ENCODE measurements around the gene PEF1.
"Not testable (repeated sequence)": the region's sequence is repeated elsewhere in the genome, so short reads cannot be mapped to it uniquely, and the experiment has no call there.

The PEF1 gene

DNA sequence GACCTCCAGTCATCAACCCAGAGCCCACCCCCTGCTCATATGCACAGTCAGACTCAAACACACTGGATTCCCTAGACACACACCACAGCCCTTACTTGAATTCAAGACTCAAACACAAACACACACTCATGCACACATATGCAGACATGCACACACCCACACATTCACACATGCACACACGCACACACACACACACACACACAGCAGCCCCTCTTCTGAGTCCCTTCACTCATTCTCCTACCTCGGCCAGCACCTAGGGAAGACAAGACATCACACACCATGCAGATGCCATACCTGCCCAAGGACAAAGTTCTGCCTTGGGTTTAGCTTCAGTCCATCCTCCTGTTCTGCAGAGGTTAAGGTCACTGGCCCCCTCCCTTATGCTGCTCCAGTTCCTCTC is 28.7 kb downstream of the PEF1 start:
- no peak for DNase-seq

DNA sequence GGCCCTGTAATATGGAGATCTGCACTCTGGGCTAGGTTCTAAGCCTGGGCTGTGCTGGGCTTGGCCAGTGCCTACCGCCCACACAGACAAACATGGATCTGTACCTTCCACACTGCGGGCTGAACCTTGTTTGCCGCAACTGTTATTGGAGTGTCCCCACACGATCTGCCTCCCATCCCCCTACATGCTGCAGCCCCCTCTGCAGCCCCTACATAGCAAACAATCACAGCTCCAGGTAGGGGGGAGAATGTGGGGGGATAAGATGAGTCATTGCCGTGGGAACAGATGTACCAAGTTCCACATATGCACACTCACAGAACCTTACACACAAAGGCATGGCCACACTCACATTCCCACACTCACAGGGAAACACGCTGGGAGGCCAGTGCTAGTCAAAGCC is 29.3 kb downstream of the PEF1 start:
- no peak for DNase-seq

DNA sequence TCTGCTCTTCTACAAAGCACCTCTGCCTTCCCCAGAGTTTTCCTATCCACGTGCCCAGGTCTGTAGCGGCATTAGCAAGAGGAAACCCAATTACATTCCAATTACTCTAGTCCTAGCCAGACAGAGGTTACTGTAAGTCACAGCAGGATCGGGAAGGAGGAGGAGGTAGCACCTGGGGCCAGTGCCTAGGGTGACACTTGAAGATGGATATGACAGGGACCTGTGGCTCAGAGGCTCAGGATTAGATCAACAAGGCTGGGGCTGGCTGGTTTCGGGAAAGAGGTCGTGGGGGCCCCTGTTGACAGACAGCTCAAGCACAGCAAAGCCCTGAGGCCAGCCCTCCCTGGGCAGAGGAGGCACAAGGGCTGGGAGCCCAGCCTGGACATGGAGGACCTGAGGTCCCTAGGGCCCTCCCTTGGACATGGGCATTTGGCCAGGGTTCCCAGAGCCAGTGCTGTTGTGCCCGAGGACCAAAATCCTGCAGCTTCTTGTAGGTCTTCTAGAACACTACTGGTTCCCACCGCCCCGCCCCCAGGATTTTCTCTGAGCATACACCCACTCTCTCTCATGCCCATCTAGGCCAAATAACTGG is 30.2 kb downstream of the PEF1 start:
- DNase-seq = no peak

DNA sequence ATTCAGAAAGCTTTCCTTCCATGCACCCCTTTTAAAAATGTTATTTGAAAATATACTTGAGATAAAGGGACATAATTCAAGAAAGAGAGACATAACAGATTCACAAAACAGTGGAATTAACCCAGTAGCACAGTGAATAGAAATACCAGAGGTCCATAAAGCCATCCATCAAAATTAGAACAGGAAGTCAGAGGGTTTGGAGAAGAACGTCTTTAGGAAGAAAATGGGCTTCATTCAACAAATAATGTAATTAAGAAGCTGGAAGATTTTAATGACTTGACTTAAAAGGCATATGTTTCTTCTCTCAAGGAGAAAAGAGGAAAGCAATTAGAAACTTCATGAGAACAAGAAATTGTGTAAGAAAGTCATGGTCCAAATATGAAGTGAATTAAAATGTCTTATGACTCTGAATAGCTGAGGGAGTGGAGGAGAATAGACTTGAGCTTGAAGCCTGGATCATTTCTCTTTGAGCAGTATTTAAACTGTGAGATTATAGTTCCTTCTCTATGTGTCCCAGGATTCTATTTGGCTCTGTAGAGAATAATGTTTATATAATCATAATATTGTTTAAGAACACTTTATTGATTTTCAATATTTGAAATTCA is 35.1 kb downstream of the PEF1 start:
- no peak for DNase-seq

DNA sequence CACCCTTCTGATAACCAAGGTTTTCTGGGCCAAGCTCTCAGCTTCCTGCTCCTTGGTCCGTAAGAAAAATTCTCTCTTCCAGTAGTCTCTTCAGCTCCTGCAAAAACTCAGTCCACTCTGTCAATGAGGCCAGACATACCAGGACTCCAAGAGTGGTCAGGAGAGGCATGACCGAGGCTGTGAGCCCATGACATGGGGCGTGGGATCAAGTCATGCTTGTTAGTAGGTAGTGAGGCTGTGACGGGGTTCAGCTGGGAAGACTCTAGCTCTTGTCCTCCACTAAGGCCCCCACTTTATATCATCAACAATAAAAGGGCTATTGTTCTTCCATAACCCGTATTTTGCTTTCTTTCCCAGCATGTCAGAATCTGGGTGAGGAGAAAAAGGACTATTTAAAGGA is 37.3 kb downstream of the PEF1 start:
- no peak for DNase-seq

DNA sequence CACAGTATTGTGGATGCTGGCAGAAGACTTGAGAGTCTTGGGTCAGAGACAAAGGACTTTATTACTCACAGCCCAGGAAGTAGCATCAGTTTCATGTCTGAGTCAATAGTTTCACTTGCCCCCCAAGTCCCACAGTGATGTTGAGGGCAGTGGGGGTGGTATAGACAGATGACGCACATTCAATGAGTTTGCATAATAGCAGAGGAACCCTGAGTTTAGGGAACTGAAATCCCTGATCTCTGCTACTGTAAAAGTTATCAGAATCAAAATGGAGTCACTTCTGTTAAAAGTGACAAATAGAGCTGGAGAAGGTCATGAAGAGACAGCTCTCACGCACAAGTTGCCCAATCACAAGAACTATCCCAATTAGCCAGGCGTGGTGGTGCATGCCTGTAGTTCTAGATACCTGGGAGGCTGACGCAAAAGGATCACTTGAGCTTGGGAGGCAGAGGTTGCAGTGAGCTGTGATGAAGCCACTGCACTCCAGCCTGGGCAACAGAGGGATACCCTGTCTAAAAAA is 38.7 kb downstream of the PEF1 start:
- no peak for DNase-seq

DNA sequence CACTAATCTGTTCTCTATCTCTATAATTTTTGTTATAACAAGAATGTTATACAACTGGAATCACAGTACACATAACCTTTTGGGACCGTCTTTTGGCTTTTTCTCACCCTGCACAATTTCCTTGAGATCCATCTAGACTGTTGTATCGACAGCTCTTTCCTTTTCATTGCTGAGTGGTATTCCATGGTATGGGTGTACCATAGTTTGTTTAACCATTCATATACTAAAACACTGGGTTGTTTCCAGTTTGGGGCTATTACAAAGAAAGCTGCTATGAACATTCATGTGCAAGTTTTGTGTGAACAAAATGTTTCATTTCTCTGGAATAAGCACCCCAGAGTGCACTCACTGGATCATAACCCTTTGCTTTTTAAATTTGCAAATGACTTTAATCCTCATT is 42.6 kb downstream of the PEF1 start:
- DNase-seq = no peak

DNA sequence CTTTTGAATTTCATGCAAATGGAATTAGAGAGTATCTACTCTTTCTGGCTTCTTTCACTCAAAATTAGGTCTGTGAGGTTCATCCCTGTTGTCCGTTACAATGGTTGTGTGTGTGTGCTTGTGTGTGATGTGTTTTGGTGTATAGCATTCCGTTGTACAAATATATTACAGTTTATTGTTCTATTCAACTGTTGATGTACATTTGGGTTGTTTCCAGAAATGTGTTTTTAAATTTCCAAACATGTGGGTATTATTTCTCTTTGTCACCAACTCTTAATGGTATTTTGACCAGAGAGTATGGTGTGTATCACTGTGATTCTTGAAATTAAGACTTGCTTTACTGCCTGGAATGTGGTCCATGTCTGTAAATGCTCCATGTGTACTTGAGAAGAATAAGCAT is 44.0 kb downstream of the PEF1 start:
- no peak for DNase-seq

DNA sequence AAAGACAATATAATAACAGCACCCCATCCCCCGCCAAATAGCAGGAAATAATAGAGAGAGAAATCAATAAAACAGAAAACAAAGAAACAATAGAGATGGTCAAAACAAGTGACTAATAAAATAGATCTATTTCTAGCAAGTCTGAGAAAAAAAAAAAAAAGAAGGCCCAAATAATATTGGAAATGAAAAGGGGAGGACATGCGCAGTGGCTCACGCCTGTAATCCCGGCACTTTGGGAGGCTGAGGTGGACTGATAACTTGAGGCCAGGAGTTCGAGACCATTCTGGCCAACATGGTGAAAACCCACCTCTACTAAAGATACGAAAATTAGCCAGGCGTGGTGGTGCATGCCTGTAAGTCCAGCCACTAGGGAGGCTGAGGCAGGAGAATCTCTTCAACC is 45.7 kb downstream of the PEF1 start:
- no peak for DNase-seq

DNA sequence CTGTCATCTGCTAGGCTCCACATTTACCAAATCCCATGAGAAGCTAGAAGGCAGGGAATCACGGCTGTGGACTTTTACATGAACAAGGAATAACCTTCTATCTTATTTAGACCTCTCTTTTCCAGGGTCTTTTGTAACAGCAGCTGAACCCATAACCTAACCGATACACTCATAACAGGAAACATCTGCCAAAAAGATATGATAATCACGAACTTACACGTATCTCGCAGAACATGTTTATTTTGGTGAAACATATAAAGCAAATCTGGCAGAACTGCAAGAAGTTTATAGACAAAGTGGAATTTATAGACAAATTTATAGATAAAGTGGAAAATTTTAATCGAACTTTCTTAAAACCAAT is 48.0 kb downstream of the PEF1 start:
- DNase-seq = no peak

DNA sequence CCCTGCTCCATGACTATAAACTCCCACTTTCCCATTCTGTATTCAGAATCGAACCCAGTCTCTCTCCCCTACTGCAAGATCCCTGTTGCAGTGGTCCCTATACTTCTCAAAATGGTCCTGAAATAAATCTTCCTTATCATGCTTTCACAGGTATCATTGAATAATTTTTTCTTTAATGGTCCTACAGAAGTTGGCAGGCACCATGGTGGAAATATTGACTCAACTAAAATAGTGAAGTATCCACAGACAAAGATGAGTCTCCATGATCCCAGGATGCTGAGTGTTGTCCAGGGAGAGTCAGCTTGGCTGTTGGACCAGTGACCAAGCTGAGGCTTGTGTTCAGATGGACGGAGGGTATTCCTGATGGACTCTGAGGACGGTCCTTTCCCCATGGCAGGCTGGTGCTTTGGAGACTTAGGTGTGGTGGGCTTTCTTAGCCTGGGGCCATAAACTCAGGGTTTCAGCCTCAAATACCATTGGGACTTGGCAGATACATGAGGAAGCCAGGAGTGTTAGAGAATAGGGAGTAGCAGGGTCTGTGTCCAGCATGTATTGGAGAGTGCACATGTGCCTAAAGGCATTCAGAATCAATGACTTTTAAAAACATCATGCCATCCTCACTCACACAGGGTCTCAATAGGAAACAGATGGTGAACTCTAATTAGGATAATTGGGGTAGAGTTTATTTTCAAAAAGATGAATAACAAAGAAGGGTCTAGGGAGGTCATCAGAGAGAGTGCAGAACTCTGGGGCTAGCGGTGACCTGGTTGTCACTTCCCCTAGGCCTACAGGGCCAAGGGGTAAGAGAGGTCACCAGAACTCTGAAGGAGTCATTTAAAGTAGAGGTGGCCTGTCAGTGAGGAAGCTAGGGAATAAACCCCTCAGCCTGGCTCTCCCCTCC is 48.6 kb downstream of the PEF1 start:
- DNase-seq = no peak

DNA sequence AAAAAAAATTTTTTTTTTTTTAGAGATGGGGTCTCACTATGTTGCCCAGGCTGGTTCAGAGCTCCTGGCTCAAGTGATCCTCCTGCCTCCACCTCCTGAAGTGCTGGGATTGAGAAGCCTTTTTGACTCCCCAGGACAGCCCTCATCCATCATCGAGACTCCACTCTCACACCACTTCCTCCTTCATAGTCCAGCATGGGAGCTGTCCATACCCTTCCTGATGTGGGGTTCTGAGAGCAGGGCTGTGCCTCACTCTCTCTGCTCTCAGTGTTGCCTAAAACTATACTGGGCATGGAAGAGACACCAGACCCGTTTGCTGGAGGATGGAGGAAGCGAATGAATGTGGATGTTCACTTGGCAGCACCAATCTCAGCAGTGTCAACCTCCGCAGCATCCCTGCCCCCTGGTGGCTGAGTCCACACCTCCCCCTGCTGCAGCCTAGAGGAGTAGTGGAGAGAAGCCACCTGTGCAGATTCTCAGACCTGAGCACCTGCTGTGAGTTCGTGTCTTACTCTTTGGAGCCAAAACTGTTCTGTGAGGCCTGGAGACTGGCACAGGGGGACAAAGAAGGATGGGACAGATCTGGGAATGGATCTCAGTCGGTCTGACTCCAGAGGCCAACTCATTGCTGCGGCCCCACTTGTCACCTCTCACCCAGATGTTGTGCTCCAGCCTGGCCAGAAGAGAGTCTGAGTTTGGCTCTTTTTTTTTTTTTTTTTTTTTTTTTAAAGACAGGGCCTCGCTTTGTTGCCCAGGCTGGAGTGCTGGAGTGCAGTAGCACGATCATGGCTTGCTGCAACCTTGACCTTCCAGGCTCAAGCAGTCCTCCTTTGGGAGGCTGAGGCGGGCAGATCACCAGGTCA is 50.7 kb downstream of the PEF1 start:
- peak in 20 of 56 donors; percentile 4 to 72 (median 18) for DNase-seq

DNA sequence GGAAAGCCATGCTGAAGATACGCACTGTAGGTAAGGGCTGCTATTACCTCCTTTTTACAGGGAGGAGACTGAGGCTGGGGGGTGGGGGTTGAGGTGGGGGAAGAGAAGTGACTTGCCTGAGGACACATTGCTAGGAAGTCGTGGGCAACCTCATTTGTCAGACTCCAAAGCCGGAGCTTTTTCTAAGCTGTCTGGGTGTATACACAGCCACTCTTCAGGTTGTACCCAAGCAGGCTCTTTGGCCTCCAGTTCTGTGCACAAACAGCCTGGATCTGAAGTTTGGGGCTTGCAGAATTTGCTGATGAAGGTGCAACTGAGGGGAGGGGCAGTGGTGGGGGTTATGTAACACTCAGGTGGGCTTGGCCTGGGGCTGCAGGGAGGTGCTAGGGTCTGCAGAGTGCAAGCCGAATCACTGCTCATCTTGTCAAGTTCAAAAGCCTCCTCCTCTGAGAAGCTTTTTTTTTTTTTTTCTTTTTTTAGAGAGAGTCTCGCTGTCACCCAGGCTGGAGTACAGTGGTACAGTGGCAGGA is 51.5 kb downstream of the PEF1 start:
- DNase-seq = no peak

DNA sequence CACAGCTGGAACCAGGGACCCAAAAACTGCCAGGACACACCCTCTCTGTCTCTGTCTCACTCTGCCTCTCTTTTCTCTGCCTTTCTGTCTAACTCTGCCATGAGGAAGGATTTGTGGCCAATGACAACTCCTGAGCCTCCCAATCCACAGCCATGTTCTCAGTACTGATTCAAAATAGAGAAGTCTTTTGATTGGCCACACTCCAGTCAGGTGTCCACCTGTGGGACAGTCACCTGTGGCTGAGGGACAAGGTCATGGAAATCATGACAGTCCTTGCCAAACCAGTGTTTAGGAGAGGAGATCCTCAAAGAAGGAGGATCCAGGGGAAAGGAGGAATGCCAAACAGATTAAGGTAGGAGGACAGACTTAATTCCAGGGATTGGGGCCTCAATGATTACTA is 52.5 kb downstream of the PEF1 start:
- no peak for DNase-seq

DNA sequence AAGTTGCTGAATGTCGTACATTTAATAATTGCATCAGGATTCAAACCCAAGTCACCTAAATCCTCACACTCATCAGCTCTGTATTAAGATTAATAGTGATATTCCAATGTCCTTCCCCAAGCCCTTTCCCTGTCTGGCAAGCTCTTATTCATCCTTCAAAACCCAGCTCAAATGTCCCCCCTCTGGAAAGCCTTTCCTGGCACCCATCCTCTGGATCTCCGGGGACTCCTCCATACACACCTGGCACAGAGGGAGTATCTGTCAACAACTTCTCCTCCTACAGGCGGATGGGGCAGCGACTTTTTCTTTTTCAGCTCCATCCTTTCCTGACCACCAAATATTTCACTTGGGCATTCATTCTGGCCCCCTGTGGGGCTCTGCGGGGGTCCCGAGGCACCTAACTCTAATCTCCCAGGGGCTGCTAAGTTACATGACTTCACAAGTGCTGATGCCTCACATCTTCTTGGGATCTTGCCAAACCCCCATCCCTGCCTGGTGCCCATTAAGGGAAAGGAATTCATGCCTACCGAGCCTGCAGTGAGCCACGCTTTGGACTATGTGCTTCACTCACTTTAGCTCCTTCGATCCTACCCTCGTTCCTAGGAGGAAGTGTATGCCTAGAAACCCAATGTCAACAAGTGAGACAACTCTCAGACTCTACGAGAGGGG is 53.1 kb downstream of the PEF1 start:
- DNase-seq = no peak

DNA sequence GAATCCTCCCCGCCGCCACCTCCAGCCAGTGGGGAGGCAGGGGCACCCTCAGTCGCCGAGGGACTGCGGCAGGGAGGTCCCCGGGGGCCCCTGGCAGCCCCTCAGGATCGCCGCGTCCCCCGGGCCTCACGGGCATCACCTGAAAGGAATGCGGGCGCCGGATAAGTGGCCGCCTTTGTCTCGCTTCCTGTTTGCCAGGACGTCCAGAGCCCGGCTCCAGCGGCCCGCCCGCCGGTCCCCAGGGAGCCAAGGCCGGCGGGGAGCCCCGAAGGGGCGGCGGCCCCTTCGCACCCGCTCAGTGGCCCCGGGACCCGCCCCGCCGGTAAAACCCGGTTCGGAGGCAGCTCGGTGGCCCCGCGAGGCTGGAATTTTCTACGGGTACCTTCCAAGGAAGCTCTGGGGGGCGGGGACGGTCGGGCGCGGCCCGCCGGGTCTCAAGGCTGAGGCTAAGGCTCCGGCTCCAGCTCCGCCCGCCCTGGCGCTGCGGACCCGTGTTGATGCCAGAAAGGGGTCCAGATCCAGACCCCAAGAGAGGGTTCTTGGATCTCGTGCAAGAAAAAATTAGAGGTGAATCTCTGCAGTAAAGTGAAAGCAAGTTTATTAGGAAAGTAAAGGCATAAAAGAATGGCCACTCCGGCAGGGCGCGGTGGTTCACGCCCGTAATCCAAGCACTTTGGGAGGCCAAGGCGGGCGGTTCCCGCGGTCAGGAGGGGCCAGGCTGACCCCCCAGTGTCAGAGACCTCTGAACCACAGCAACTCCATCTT is 55.7 kb downstream of the PEF1 start:
- no peak for DNase-seq

DNA sequence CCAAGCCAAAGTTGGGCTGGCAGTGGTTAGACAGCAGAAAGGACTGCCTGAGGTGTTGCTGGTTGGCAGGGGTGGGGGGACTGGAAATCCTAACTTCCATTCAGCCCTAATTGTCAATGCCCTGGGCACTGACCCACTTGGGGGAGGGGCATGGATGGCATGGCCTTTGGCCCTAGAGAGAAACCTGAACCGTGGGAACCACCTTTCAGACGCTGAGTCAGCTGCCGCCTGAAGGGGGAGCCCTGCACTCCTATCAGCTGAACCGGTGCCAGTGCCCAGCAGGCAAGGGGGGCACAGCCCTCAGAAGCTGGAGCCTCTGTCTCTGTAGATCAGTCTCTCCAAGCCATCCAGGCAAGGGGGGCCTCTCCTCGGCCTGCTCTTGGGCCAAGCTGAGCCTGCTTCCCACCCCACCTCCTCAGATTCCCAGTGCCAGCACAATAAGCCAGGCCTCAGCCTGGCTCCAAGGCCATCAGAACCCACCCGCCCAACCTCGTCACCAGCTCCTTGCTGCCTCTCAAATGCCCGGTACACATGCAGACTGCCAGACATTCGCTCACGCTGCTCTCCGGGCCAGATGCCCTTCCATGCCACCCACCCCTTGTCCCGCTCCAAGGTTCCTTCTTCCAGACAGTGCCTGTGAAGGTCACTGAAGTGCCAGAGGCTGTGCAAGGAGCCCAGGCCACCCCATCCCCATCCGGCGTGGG is 56.8 kb downstream of the PEF1 start:
- peak in 17 of 56 donors; percentile 3 to 43 (median 12) for DNase-seq

DNA sequence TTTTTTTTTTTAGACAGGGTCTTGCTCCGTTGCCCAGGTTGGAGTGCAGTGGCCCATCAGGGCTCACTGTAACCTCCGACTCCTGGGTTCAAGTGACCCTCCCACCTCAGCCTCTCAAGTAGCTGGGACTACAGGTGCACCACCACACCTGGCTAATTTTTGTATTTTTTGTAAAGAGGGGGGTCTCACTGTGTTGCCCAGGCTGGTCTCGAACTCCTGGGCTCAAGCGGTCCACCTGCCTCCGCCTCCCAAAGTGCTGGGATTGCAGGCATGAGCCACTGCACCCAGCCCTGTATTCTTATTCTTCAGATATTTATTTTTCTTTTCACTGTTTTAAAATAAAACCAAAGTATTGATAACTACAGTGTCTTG is 57.4 kb downstream of the PEF1 start:
- not testable (repeated sequence) for DNase-seq
